ENCODE measurements around the gene LPXN.

Gene LPXN

DNA sequence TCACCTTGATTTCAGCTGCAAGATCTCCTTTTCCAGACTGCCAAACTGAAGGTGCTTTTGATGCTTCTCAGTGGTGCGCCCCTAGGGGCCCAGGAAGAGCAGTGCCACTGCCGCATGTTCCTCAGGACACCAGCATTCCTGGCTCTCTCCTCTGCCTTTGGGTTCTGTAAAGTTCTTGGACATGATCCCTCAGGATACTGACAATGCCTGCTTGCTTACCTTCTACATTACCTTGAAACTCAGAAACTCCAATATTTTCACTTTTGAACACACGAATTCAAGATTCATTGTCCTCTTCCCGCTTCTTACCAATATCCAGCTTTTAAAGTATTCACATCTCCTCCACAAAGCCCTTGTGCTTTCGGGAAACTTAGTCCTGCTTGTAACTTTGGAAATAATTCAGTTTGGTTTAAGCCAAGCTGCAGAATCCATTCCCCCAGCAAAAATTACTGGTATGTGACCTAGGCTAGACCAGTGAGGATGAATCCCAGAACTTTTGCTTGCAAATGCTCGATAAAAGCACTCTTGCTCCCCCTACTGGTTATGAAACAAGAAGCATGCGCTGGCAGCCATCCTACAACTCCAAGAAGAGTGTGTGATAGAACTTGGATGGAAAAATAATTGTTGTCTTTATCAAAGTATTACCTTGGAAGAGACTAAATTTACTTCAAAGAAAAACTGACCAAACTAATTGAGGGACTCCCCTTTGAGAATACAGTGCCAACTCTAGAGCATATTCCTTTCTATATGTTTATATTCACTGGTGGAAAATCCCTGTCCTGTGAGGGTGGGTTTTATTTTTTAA is 51.2 kb downstream of the LPXN start:
- DNase-seq (ENCODE audit: low read depth in 2 of 2), result peak; percentile 17 to 30

DNA sequence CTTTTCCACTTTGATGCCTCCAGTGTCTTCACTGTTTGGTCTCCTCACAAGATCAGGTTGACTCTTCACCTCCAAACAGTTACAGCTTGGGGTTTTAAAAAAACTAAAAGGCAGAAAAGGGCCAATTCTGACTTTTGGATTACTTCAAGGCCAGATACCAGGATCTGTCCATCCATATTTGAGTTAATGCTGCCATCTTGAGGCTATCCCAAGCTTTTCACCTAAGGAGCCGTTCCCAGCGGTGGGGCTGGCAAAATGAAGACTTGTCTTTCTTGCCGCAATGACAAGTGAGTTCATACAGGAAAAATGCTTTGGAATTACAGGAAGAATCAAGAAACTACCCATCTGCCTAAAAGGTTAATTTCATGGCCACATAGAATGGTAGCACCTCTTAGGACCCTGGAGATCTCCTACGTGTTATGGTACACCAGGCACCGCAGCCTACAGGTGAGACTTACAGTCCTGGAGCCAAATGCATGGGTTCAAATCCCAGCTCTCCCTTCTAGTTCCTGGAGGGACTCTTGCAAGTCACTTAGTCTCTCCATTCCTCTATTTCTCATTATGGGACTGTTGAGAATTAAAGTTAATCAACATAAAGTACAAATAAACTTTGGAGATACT is 61.8 kb downstream of the LPXN start:
- no peak for DNase-seq (ENCODE audit: low read depth in 2 of 2)

DNA sequence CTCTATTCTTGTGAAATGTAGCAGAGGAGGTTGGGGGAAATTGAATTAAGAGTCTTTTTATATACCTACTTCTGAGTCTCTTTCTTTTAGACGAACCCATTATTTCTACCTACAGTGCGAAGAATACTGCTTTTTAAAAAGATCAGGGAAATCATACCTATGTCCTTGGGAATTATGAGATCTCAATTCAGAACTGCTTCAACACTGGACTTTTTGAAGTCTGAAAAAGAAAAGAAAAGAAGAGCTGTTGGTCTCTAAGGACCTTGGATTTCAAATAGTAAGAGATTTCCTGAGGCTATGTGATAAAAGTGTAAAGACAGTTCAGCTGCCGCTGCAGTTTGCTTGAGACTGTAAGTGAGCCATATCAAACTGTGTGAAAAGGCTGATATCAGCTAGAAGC is 64.0 kb downstream of the LPXN start:
- DNase-seq (ENCODE audit: low read depth in 2 of 2), result no peak

DNA sequence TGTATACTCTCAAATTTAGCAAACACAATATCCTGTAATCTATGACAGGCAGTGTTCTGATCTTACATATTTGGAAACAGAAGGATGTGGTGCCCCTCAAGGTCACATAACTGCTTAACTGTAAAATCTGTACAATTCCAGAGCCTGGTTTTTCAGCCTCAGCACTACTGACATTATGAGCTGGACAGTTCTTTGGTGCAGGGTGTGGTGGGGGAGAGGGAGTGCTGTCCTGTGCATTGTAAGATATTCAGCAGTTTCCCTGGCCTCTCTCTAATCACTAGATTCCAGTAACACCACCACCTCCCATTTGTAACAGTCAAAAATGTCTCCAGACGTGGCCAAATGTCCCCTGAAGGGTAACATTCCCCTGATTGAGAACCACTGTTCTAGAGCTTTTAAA is 65.9 kb downstream of the LPXN start:
- DNase-seq (ENCODE audit: low read depth in 2 of 2), result no peak

DNA sequence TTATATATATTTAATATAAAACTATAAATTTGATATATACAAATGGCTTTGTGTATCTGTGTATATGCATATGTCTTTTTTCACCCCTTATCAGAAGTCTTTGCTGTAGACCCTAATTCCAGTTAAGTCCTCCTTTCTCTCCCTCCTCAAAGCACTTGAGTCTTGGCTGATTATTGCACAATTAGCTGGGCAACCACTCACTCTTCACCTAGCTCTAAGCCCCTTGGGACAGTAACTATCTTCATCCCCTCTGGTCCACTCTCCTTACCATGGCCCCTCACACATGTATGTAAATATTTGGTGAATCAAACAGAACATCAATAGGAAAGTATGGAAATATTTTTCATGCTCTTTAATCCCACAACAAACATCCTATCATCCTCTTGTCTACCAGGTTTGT is 66.8 kb downstream of the LPXN start:
- no peak for DNase-seq (ENCODE audit: low read depth in 2 of 2)

DNA sequence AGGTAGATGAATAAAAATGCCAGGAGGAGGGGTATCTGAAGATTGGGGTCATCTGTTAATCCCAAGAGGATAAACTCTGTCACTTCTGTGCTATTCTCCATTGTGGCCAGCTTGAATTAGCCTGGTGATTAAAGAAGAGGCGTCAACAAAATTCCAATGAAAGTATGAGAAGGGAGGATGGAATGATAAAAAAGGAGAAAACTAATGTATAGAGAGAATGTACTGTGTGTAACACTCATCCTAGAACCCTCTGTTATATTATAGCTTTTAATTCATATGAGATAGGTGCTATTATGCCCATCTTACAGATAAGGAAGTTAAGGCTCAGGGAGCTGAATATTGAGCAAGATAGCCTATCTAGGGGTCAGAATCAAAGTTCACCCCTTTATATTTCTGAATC is 67.7 kb downstream of the LPXN start, which contains the start of gene OR5B21:
Gene OR5B21, minus strand, starts transcription at position 101 of the 400 bp plus-strand sequence. Its CDS starts 0 bp downstream, at position 101.
- no peak for DNase-seq (ENCODE audit: low read depth in 2 of 2)

DNA sequence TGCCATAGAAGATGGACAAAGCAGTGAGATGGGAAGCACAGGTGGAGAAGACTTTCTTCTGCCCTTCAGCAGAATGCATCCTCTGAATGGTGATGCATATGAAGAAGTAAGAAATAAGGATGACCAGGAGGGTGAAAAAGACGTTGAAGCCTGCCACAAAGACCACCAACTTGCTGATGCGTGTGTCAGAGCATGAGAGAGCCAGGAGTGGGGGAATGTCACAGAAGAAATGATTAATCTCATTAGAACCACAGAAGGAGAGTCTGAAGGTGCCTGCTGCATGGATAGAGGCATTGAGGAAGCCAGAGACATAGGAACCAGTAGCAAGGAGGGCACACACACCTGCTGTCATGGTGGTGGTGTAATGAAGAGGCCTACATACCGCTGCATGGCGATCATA is 68.3 kb downstream of the LPXN start:
- no peak for DNase-seq (ENCODE audit: low read depth in 2 of 2)

DNA sequence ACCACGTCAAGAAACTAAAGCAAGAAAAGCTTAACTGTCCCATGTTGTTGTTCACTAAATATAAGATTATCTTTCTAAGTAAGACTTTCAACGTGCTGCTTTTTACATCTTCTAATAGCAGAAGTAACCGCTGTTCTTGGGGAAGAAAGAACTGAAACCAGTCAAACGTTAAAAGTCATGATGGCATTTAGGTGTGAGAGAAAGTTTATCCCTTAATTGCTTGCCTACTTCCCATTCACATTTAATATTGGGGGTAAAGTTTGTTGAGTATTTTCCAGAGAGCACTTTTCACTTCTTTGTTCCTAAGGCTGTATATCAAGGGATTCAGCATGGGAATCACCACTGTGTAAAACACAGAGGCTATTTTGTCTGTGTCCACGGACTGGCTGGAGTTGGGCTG is 68.7 kb downstream of the LPXN start:
- DNase-seq (ENCODE audit: low read depth in 2 of 2), result no peak

DNA sequence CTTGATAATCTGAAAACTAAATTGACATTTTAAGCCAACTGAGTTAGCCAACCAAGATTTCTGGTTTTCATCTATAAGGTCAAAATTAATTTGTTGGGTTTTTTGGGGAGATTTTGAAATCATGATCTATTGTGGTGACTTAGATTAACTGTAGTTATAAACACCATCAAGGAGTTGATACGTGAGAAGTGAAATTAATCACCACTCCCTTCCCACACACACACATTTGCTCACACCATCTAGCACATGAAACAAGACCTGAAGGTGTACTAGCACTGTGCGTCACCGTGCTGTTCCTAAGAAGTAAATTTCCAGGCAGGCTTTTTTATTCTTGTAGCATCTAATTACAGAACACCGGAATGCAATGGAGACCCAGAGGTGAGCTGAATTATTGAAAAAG is 69.8 kb downstream of the LPXN start:
- DNase-seq (ENCODE audit: low read depth in 2 of 2), result no peak

DNA sequence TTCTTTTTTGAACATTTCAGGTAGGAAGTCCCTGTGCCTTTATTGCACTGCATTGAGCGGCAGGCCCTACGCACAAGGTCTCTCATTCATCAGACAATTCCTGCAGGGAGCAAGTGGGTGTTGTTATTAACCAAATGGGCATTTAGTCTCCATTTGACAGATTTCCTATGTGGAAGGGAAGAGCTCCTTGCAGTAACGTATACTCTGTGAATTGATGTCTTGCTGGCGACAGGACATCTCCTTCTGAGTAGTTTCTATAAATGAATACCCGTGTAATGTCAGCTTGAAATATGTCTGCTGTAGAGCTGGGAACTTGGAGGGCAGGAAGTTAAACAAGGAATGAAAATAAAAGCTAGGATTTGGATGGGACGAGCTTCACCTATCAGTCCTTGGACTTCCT is 71.4 kb downstream of the LPXN start:
- no peak for DNase-seq (ENCODE audit: low read depth in 2 of 2)

DNA sequence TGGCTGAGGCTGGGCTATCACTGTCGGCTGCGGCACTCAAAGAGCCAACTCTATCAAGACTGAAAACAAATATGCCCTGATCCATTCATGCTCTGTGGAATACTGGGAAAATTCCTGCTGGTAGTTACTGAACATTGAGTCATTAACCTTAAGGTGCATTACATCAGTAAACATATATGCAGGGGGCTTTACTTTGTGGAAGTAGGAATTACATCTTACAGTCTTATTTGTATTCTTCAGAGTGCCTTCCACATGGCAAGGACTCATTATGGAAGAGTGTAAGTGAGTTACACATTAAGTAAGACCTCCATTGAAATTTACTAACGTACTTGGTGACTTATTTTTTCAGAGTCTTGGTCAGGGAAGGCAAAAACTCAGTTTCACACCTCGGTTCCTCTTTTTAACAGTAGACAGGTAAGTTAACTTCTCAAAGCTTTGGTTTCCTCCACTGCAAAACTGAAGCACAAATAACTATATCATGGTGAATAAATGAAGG is 72.2 kb downstream of the LPXN start:
- DNase-seq (ENCODE audit: low read depth in 2 of 2), result no peak

DNA sequence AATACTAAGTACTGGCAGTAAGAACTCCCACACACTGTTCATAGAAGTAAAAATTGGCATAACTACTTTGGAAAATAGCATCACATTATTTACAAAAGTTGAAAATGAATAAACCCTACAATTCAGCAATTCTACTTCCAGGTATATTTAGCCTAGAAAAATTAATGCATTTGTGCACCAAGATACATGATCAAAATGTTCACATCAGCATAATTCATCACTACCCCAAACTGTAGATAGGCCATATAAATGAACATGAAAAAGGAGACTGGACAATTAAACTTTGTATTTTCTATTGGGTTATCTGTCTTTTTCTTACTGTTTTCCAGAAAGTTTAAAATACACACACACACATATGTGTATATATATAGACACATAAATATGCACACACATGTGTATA is 73.7 kb downstream of the LPXN start:
- no peak for DNase-seq (ENCODE audit: low read depth in 2 of 2)

DNA sequence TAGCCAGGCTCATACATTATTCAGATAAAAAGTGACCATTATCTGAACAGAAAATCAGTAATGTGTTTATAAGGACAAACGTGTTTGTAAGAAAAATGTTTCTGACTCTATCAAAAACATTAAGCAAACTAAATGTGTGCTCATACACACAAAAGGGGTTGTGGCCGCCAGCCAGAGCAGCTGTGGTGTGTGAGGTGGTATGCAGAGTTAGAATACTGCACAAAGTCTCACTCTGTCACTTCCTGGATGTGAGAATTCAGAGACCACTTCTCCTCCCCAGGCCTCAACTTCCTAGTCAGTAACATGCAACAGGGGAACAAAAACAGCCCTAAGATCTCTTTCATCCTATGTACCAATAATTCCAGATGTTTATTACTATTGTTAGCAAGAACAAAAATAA is 77.2 kb downstream of the LPXN start:
- DNase-seq (ENCODE audit: low read depth in 2 of 2), result no peak

DNA sequence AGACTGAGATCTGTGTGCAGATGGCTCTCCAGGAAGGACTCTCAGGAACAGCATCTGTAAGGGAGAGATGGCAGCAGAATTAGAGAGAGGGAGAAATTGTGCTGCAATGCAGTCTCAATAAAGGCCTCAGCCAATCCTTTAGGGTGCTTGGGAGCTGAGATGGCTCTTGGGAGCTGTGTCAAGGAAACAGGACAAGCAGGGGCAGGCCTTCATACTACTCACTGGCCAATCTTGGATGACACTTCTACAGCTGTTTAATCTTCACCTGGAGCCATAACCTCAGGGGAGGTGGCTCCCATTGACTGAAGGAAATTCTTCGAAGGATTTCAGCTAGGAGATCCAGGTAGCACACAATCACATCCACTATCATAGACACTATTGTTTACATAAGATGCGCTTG is 77.7 kb downstream of the LPXN start:
- no peak for DNase-seq (ENCODE audit: low read depth in 2 of 2)

DNA sequence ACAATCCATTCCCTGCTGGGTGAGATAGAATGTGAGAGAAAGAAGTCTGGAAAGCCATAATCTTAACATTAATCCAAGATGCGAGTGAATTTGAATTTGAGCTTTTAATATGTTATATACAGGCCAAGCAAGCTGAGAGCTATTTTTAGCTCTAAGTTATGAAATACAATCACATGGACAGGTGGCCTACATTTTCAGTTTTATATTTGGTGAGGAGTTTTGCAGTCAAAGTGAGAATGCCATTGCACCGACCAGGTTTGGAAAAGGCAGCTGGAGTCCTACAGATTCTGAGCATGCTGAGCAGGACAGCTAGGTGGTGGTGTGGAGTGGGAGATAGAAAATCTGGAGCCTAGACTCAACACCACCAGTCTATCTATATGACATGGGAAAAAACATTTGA is 79.8 kb downstream of the LPXN start:
- no peak for DNase-seq (ENCODE audit: low read depth in 2 of 2)

DNA sequence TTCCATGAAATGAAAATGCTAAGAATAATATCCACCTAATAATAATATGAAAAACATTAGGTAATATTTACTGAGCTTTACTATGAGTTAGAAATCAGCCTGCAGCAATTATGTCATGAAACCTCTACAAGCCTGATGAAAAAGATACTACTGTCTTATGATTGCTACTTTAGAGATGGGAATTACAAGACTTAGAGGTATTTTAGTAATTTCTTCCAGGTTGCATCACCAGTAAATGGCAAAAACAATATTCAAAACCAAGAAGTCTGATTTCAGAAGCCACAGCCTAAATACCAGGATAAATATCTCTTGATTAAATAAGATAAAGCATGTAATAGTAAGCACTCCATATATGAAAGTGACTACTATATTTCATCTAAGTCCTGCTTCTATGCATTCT is 81.6 kb downstream of the LPXN start:
- no peak for DNase-seq (ENCODE audit: low read depth in 2 of 2)

DNA sequence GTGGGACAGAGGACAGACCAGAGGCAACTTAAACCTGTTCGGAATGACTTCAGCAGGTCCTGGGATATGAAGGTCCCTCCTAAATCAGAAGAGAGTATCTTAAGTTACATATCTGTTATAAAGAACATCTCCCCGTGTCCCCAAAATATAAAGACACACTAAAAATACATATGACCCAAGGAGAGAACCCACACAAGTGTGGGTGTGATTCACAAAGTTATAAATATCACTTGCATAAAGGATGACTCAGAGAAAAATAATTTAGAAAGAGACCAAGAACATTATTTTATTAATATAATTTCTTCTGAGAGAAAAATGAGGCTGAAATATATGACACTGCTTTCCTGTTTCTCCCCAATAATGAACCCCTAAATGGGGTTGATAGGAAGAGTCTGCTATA is 82.0 kb downstream of the LPXN start:
- DNase-seq (ENCODE audit: low read depth in 2 of 2), result no peak

DNA sequence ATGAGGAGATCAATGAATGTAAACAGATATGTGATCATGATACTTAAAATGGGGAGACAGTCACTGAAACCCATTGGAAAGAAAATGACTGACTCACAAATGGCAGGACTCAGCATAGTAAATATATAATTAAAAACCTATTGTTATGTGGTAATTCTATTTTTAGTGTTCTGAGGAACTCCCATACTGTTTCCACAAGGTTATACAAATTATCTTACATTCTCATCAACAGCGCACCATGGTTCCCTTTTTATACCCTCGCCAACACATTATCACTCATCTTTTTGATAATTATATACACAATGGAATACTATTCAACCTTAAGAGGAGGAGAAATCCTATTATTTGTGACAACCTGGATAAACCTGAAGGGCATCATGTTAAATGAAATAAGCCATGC is 84.8 kb downstream of the LPXN start:
- no peak for DNase-seq (ENCODE audit: low read depth in 2 of 2)

DNA sequence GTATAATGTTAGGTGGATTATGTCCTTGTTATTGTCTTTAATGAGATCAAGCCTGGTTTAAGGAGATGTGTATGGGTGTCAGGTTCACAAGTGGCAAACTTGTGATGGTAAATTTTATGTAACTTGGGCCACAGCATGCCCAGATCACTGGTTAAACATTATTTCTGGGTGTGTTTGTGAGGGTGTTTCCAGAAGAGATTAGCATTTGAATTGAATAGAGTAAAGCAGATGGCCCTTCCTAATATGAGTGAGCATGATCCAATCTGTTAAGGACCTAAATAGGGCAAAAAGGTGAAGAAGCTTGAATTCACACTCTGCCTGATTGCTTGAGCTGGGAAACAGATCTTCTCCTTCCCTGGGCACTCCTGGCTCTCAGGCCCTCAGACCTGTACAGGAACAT is 88.5 kb downstream of the LPXN start:
- DNase-seq (ENCODE audit: low read depth in 2 of 2), result no peak

DNA sequence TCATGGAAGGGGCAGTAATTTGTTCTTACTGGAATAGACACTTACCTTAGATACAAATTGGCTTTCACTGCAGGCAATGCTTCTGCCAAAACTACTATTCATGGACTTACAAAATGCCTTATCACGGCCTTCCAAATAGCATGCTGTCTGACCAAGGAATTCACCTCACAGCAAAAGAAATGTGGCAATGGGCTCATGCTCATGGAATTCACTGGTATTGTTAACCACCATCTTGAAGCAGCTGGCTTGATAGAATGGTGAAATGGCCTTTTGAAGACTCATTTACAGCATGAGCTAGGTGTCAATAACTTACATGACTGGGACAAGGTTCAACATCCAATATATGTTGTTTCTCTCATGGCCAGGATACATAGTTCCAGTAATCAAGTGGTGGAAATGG is 89.7 kb downstream of the LPXN start:
- DNase-seq (ENCODE audit: low read depth in 2 of 2), result no peak

Data from stimulated activated CD4-positive, alpha-beta T cell treated with anti-CD3 and anti-CD28 coated beads, Interleukin-12 subunit alpha, Interleukin-12 subunit beta, amount 100 ng/mL, for 24 hours (primary cell).